Stimulated activated CD8-positive, alpha-beta memory T cell treated with anti-CD3 and anti-CD28 coated beads, Interleukin-15, amount 100 ng/mL, for 1 hour (primary cell): ENCODE results near the gene NBR1.
A peak's percentile ranks its signal among the peaks of the same experiment; 100 is the strongest.
"Not testable (repeated sequence)": the region's sequence is repeated elsewhere in the genome, so short reads cannot be mapped to it uniquely, and the experiment has no call there.

ENCODE experiments used
- DNase-seq: peaks from one replicate; pipeline ENCODE4 v3.0.0-alpha.2; 2020; ENCODE audit warnings: low read depth

The NBR1 gene

DNA sequence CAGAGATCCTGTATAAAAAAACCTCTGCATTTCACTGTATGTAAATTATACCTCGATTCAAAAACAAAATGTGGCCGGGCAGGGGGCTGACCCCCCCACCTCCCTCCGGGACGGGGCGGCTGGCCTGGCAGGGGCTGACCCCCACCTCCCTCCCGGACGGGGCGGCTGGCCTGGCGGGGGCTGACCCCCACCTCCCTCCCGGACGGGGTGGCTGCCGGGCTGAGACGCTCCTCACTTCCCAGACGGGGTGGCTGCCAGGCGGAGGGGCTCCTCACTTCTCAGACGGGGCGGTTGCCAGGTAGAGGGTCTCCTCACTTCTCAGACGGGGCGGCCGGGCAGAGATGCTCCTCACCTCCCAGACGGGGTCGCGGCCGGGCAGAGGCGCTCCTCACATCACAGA lies 11.8 kb upstream of the NBR1 start:
- DNase-seq: not testable (repeated sequence)

DNA sequence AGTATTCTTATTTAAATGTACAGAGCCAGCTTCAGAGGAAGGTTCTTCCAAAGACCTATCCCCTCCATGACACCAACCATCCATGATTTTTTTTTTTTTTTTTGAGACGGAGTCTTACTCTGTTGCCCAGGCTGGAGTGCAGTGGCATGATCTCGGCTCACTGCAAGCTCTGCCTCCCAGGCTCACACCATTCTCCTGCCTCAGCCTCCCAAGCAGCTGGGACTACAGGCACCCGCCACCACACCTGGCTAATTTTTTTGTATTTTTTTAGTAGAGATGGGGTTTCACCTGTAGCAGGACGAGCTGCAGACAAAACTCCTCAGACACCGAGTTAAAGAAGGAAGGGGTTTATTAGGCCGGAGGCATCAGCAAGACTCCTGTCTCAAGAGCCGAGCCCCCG lies 11.1 kb upstream of the NBR1 start:
- DNase-seq: not testable (repeated sequence)

DNA sequence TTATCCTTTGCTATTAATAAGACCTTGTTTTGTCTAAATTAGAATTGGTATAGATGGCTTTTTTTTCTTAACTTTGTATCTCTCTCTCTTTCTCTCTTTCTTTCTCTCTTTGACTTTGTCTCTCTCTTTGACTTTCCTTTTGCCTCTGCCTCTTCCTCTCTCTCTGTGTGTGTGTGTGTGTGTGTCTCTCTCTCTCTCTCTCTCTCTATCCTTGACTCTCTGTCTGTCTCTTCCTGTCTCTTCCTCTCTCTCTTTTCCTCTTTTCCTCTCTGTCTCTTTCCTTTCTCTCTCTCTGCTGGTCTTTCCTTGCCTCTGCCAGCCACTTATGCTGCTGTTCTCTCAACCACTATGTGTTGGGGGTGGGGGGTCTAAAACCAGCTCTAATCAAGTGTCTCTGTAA lies 5.0 kb upstream of the NBR1 start:
- not testable (repeated sequence) for DNase-seq

DNA sequence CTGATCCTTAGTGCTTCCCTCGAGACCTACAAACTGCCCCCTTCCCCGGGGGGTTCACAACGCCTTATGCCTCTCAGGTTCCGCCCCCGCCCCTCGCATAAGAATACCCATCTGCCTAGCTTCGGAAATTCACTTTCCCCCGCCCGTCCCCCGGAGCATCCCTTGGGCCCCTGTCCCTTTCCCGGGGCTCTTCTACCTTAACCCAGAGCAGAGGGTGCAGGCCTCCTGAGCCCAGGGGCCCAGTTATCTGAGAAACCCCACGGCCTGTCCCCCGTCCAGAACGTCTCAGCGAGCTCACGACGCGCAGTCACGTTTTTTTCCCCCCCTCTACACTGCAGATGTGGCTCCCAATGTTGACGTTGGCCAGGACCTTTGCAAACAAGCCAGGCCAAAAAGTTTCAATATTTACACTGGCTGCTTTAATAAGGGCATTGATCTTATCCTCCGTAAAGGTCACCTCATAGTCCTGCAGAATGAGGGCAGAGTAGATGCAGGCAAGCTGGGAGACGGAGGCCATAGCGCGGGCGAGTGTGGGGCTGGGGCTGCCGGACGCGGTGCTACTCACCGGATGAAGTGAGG lies 1.4 kb upstream of the NBR1 start:
- no peak for DNase-seq

DNA sequence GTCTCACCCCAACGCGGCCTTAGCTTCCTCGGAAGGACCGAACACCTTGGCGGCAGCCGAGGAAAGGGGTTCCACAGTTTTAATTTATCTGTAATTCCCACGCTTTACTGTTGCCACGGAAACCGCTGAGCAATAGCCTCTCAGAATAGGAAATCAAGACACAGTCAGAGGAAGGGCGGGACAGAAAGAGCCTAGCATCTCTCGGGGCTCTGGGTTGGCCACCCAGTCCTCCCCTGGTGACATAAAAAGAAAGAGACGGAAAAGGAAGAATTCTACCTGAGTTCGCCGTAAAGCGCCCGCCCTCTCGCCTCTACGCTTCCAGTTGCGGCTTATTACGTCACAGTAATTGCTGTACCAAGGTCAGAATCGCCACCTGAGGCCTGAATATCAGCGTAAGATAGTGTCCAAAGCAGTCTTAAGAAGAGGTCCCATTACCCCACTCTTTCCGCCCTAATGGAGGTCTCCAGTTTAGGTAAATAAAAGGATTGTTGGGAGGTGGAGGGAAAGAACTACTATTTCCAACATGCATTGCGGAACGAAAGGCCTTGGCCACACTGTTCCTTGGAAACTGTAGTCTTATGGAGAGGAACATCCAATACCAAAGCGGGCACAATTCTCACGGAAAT lies 761 bp upstream of the NBR1 start:
- peak; percentile 69 for DNase-seq

DNA sequence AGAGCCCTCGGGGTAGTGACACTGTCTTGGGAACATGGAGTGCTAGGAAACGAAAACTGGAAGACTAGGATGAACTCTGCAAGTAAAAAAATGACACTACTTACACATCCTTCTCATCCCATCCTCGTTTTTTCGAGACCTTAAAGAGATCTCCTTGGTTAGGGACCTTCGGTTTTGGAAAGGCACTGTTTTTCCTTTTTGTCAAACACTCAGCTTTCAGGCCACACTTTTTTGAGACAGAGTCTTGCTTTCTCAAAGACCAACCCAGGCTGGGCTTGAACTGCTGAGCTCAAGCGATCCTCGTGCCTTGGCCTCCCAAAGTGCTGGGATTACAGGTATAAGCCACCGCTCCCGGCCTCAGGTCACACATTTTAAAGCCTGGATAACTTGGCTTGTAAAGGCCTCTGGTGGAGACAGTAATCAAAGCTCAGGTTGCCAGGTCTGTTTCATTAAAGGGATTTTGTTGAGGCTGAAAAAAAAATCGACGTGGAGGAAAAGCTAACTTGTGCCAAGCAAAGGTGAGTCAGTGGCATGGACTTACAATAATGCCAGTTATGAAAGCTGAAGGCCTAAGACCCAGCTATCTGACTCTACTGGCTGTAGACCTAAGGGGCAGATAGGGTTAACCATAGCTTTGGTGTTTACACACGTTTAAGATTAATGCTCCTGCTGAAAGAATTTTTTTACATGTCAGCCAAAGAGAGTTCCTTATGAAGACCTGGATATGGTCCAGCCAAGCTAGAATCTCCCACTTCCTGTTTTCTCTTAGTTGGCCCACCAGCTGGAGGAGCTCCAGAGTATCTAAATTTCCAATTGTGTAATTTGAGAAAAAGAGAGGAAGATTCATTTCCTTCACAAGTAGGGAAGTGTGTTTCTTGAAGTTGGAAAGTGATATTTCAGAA lies 823 bp downstream of the NBR1 start:
- DNase-seq: no peak

DNA sequence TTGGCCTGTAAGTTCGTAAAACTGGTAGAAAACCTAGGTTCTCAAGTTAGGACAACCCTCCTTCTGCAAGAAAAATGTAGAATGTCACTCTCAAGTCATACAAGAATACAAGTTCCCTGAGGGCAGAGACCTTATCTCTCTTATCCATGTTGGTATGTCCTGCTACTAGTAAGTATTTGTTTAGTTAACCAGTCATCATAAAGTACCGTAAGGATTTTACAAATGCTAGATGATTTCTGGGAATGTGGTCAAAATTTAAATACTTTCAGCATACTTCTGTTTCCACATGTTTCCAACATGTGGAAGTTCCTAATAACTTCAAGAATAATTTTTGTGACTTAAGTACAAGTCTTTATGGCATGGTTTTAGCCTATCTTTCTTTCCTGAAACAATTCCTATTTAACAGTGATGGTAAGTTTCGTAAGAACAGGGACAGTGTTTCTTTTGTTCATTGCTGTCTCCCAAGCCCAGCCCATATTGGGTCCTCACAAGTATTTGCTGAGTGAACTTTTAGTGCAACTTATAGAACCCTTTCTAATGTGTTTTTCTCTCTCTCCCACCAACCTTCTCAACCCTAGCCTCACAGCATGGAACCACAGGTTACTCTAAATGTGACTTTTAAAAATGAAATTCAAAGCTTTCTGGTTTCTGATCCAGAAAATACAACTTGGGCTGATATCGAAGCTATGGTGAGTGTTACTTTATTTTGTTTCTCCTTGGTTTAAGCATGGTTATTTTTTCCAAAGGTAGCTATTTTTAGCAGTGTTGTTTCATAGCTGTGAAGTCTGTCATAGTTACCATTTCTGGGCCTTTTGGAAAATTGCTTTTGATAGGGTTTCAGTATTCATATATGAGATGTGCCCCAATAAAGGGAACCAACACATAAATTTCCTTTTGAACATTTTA lies 4.5 kb downstream of the NBR1 start:
- no peak for DNase-seq

DNA sequence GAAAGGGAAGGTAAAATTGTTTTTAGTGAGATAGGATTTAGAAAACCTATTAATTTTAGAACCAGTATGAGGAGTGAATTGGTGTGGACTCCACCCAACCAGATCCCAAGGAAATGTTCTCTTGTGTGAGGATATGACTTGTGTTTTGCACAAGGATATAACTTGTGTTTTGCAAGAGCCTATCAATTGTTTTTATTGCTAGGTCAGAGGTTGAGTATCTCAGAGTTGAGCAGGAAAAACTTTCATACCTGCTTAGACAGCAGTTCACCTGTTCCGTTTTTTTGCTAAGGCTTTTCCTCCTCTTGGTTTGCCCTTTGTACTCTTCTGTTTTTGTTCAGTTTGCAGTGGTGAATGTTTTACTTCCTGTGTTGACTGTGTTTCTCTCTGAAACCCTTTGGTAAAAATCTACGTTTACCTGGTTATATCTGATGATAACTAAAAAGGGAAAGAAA lies 5.1 kb downstream of the NBR1 start:
- no peak for DNase-seq

DNA sequence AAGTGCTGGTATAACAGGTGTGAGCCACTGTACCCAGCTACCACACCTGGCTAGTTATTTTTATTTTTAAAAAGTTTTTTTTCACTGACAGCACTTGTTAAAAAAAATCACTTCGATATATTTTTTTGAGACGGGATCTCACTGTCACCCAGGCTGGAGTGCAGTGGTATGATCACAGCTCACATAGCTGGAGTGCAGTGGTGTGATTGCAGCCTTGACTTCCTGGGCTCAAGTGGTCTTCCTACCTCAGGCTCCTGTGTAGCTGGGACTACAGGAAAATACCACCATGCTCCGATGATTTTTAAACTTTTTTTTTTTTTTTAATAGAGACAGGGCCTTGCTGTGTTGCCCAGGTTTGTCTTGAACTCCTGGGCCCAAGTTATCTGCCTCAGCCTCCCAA lies 12.9 kb downstream of the NBR1 start:
- DNase-seq: no peak

DNA sequence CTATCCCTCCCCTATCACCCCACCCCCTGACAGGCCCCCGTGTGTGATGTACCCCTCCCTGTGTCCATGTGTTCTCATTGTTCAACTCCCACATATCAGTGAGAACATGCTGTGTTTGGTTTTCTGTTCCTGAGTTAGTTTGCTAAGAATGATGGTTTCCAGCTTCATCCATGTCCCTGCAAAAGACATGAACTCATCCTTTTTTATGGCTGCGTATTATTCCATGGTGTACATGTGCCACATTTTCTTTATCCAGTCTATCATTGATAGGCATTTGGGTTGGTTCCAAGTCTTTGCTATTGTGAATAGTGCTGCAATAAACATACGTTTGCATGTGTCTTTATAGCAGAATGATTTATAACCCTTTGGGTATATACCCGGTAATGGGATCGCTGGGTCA lies 15.6 kb downstream of the NBR1 start:
- not testable (repeated sequence) for DNase-seq

DNA sequence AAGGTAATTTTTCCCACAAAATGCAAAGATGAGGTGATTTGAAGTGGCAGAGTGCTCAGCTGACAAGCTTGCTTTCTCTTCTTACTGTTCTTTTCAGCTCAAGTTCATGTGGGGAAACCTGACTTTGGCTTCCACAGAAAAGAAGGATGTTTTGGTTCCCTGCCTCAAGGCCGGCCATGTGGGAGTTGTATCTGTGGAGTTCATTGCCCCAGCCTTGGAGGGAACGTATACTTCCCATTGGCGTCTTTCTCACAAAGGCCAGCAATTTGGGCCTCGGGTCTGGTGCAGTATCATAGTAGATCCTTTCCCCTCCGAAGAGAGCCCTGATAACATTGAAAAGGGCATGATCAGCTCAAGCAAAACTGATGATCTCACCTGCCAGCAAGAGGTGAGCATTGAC lies 22.2 kb downstream of the NBR1 start:
- DNase-seq: no peak

DNA sequence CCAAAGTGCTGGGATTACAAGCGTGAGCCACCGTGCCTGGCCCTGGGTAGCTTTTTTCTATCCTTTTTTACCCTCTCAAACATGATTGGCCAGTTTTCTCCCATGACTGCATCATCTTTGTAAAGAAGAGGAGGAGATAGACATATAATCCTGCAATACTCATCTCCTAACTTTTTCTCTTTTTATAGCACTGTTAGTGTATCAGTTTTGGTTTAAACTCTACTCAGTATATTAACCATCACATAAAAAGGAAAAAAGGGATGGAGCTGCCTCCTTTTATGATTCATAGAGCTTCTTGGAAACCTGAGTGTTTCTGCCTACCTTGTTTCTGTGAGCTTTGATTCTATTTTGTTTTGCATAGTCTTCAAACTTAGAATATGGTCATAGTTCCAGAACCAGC lies 28.6 kb downstream of the NBR1 start:
- DNase-seq: no peak

DNA sequence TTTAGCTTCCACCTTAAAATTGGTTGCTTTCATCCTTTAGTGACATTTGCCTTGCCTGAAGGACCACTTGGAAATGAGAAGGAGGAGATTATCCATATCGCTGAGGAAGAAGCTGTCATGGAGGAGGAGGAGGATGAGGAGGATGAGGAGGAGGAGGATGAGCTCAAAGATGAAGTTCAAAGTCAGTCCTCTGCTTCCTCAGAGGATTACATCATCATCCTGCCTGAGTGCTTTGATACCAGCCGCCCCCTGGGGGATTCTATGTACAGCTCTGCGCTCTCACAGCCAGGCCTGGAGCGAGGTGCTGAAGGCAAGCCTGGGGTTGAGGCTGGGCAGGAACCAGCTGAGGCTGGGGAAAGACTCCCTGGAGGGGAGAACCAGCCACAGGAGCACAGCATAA lies 29.1 kb downstream of the NBR1 start:
- no peak for DNase-seq

DNA sequence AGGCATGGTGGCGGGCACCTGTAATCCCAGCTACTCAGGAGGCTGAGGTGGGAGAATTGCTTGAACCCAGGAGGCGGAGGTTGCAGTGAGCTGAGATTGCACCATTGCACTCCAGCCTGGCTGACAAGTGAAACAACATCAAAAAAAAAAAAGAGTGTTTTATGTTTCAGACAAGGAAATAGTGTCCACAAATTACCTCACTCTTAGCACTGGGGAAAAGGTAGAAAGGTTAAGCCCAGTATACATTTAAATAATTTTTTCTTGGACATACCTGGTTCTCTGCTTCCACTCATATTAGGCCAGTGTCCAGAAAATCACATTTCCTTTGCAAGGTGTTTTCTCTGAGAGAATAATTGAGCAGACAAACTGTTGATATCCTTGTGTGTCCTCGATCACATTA lies 32.0 kb downstream of the NBR1 start:
- not testable (repeated sequence) for DNase-seq

DNA sequence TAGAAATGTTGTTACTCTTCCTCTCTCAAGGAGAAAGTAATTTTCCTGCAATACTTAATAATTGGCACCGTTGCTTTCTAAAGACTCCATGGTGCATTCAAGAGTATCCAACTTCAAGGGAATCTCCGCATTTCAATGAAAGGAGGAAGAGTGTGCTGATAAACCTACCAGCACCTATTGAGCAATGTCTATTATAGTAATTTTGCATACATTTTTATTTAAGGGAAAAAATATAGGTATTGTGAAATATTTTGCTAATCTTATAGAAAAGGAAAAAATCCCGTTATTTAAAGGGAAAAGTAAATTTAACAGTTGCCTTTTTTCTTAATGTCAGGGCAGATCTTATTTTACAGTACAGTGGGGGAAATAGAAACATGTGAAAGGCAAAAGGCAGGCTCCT lies 39.6 kb downstream of the NBR1 start:
- no peak for DNase-seq

DNA sequence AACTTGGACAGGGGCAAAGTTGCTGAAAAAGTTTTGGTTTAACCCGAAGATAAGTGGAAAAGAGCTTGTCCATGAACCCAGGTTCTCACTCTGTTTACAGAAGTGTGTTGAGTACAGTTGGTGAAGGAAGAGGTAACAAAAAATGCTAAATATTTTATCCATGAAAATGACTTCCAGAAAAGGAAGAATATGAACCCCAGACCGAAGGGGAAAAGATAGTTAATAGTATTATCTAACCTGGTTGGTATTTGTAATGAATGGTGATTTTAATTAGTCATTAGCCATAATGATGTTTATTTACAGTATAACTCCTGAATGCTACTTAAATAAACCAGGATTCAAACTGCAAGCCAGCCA lies 40.1 kb downstream of the NBR1 start:
- no peak for DNase-seq

DNA sequence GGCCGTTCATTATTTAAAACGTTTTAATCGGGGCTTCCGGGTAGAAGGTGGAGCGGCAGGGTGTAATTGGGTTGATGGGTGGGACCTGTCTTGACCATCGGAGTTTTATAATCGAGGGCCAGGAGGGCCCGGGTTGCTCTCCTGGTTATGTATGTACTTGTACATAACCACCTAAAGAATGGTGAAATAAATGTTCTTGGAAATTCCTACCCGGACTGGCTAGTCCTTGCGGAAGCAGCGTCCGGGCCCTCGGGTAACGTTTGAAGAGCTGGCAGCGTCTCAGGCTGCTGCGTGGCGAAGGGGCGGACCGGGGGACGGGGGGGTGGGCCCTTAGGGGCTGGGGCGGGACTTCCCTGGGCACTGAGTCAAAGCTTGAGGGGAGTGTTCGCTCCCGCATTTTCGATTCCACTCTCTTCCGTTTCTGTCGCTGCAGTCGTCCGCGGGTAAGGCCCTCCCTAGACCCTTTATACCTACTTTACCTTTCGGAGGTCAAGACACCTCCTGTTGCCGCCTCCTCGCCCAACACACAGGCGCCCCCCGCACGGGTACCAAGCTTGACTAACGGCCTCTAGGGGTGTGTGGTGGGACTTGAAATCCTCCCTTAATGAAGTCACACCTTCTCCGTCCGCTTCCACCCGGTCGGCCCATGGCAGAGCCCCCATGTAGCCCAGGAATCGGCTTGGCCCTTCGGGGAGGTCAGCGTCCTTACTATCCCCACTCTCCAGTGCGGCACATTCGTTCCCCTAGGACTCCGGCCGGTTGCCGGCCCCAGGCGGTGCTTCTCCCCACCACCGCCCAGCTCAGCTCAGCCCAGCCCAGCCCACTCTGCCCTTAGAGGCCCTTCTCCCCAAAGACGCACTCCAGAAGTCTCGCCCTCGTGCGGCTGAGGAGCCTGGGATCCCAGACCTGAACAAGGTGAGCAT lies 40.7 kb downstream of the NBR1 start, which contains the start of gene TMEM106A:
Gene TMEM106A, plus strand, starts transcription at position 396 of the 923 bp plus-strand sequence. CDS start 1,167 bp downstream, outside the sequence.
- DNase-seq: peak; percentile 41

DNA sequence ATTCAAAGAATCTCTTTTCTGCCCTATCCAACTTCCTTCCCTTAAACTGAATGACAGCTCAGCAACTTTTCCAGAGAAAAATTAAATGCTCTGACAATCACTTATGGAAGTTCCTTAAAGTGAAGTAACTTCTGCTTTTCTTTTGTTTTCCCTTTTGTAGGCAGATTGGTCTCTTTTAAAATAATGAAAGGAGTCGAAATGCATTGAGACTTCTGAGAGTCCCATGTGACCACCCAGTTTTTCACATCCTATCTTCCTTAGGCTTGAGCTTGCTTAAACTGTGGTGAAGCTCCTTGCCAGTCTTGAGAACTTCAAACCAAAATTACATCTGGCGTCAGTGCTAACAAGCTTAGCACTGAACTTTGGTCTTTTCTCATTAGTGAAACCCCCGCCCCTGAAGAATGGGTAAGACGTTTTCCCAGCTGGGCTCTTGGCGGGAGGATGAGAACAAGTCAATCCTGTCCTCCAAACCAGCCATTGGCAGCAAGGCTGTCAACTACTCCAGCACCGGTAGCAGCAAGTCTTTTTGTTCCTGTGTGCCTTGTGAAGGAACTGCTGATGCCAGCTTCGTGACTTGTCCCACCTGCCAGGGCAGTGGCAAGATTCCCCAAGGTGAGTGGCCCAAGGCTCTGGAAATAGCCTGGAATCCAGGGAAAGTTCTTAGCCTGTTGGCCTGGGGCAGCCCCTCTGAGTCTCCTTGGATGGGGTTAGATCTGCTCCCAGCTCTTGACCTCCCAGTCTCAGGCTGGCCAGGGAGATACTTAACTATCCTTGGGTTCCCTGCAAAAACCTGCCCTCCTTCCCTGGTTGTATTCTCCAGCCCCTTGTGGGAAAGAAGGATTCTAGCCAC lies 41.9 kb downstream of the NBR1 start:
- no peak for DNase-seq

DNA sequence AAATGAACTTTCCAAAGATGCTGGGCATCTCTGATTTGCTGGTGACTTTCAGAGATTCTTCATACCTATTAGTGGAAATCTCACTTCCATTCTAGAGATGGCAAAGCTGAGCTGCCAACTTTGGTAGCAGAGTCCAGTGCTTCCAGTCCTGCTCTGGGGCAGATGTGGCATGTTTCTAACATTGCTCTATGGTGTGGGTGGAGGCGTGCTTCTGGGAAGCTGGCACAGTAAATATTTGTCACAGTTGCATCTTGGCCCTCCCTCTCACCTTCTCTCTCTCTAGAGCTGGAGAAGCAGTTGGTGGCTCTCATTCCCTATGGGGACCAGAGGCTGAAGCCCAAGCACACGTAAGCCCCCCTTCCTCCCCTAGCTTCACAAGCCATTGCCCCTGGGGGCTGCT lies 42.5 kb downstream of the NBR1 start:
- no peak for DNase-seq

DNA sequence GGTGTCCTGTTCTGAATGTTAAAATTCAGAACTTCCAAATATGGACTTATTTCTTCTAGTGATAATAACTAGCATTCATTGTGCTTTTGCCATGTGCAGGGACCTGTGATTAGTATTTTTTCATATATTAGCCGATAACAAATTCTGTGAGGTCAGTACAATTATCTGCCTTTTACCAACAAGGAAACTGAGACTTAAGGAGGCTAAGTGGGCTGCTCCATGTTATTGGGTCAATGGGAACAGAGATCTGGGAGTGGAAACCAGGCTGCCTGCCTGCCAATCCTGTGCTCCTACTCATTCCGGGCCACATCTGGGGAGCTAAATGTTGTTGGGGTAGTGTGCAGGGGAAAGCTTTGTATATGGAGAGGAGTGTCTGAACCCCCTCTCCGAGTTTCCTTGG lies 44.3 kb downstream of the NBR1 start:
- no peak for DNase-seq
